Uterus (tissue), 4 donors: ENCODE data around the gene EIF3L. TPM values are rescaled to one million over a fixed set of nuclear protein-coding genes. Genes with fewer than 3 reads are reported as not detected.

Experiments used
- DNase-seq, 2 donors: peaks; one replicate each; pipeline ENCODE4 v3.0.0-alpha.2; 2019 to 2020
- H3K27ac ChIP-seq, 2 donors: fragments of 200-600 bp; sonication (generic); 1 replicate in 1 of 2; 2 replicates in 1 of 2; pipeline ENCODE4 v1.5.1; 2016 to 2018
- H3K27me3 ChIP-seq, 2 donors: fragments of 200-600 bp; sonication (generic); one replicate each; pipeline ENCODE4 v1.5.1; 2018 to 2019; ENCODE audit warnings: control low read depth in 1 of 2
- H3K36me3 ChIP-seq, 2 donors: fragments of 200-600 bp; sonication (generic); one replicate each; pipeline ENCODE4 v1.5.1; 2019; ENCODE audit warnings: control low read depth in 1 of 2
- H3K4me1 ChIP-seq, 2 donors: fragments of 200-600 bp; sonication (generic); one replicate each; pipeline ENCODE4 v1.5.1; 2018 to 2019; ENCODE audit warnings: control low read depth in 1 of 2
- H3K4me3 ChIP-seq, 2 donors: fragments of 200-600 bp; sonication (generic); 1 replicate in 1 of 2; 2 replicates in 1 of 2; pipeline ENCODE4 v1.5.1; 2018 to 2019; ENCODE audit warnings: mild to moderate bottlenecking in 1 of 2
- H3K9me3 ChIP-seq, 2 donors: fragments of 200-600 bp; sonication (generic); one replicate each; pipeline ENCODE4 v1.5.1; 2019; ENCODE audit warnings: control low read depth in 1 of 2
- POLR2A ChIP-seq, 2 donors: fragments of 450-650 bp; IDR thresholded peaks; one replicate each; pipeline ENCODE4 v1.6.1; 2016; ENCODE audit warnings: antibody characterized with exemption in 2 of 2, mild to moderate bottlenecking in 1 of 2, moderate library complexity in 1 of 2
- intact Hi-C: fragments of 100-400 bp; cut with DNase I; formaldehyde crosslinking; loops from one replicate; pipeline ENCODE4 v1.15.1; 2023; ENCODE audit warnings: low total_unique reads
- total RNA-seq, 4 donors: library from RNA; depleted of rRNA in 3 of 4; stranded (reverse); fragments of >200 nt in 3 of 4; gene quantifications; one replicate each; pipeline versions ENCODE4 v1.1.0 to v1.2.4, GENCODE V29; 2014 to 2023
- TF ChIP-seq, protein P1 (sequence below), 4 experiments: fragments of 200-600 bp in 2 of 4; fragments of 450-650 bp in 2 of 4; sonication (generic) in 2 of 4; IDR thresholded peaks; one replicate each; pipeline ENCODE4 v1.5.1; 2016 to 2019; ENCODE audit warnings: antibody characterized with exemption in 4 of 4, mild to moderate bottlenecking in 2 of 4, moderate library complexity in 1 of 4
- donor health status: DM: yes; HTN: yes; CAD: no.

Gene EIF3L
- total RNA-seq, 4 donors from 2014 or later: 290 to 559 (median 413) TPM

DNA sequence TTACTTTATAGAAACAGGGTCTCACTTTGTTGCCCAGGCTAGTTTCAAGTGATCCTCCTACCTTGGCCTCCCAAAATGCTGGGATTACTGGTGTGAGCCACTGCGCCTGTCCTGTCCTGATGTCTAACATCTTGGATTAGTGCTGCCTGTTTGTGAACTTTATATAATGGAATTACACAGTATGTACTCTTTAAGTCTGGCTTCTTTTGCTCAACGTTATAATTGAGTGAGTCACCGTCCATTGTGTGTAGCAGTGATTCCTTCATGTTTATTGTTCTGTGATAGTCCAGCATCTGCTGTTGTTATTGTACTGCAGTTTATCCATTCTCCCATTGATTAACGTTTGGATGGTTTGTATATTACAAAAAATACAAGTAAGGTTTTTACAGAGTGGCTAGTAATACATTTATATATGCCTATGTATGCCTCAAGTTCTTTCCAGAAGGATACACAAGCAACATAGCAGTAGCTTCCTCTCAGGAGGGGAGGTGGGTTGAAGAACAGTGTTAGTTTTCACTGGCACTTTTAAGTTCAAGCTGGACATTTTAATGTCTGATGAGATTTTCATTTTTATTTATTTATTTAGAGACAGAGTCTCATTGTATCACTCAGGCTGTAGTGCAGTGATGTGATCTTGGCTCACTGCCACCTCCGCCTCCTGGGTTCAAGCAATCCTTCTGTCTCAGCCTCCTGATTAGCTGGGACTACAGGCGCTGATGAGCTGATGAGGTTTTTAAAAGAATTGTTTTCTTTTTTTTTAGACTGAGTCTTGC, 31.6 kb downstream of the EIF3L start:
- H3K4me1 ChIP-seq: peaks cover 0 to 11% of the 10 kb centered on the region in 2 donors
- no peak for TF ChIP-seq POLR2A (IDR thresholded peaks at IDR 0.05)
- TF ChIP-seq, protein P1, sequence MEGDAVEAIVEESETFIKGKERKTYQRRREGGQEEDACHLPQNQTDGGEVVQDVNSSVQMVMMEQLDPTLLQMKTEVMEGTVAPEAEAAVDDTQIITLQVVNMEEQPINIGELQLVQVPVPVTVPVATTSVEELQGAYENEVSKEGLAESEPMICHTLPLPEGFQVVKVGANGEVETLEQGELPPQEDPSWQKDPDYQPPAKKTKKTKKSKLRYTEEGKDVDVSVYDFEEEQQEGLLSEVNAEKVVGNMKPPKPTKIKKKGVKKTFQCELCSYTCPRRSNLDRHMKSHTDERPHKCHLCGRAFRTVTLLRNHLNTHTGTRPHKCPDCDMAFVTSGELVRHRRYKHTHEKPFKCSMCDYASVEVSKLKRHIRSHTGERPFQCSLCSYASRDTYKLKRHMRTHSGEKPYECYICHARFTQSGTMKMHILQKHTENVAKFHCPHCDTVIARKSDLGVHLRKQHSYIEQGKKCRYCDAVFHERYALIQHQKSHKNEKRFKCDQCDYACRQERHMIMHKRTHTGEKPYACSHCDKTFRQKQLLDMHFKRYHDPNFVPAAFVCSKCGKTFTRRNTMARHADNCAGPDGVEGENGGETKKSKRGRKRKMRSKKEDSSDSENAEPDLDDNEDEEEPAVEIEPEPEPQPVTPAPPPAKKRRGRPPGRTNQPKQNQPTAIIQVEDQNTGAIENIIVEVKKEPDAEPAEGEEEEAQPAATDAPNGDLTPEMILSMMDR (IDR thresholded peaks at IDR 0.05): no peak
- H3K27me3 ChIP-seq: no peaks in the 10 kb centered on the region
- no peak overlapping the region for H3K4me3 ChIP-seq
- H3K9me3 ChIP-seq: no peaks in the 10 kb centered on the region
- intact Hi-C loops: no loop called here
- H3K27ac ChIP-seq: peak overlapping the region; percentile 48 to 60
- peak in 1 of 2 donors; percentile 46 for DNase-seq
- H3K36me3 ChIP-seq: no peaks in the 10 kb centered on the region

GRCh38 chr22:37884420-37884819, 35.2 kb downstream of the EIF3L start:
- H3K36me3 ChIP-seq: no peaks in the 10 kb centered on the region
- intact Hi-C loops: no loop called here
- H3K27ac ChIP-seq: peak overlapping the region; percentile 75 to 76

GRCh38 chr22:37887584-37888378, 38.6 kb downstream of the EIF3L start:
- Histone ChIP-seq H3K27me3 (no peaks in the 10 kb centered on the region), H3K27ac (peak overlapping the region; percentile 75 to 76), H3K9me3 (no peaks in the 10 kb centered on the region), H3K36me3 (no peaks in the 10 kb centered on the region), H3K4me3 (no peak overlapping the region), H3K4me1 (peaks cover 10 to 15% of the 10 kb centered on the region in 2 donors)
- peak; percentile 76 to 88 for DNase-seq
- intact Hi-C loops: no loop called here
- no peak for TF ChIP-seq POLR2A (IDR thresholded peaks at IDR 0.05)
- TF ChIP-seq, protein P1 (IDR thresholded peaks at IDR 0.05): peak; percentile 67 to 77 (median 71)

More at GRCh38 chr22:37884420-37884819, 35.2 kb downstream of the EIF3L start:
- peak; percentile 47 to 58 for DNase-seq
- TF ChIP-seq, protein P1 (IDR thresholded peaks at IDR 0.05): no peak
- TF ChIP-seq POLR2A (IDR thresholded peaks at IDR 0.05): no peak
- Histone ChIP-seq H3K4me3 (no peak overlapping the region), H3K27me3 (no peaks in the 10 kb centered on the region), H3K4me1 (peaks cover 8 to 13% of the 10 kb centered on the region in 2 donors), H3K9me3 (no peaks in the 10 kb centered on the region)

DNA sequence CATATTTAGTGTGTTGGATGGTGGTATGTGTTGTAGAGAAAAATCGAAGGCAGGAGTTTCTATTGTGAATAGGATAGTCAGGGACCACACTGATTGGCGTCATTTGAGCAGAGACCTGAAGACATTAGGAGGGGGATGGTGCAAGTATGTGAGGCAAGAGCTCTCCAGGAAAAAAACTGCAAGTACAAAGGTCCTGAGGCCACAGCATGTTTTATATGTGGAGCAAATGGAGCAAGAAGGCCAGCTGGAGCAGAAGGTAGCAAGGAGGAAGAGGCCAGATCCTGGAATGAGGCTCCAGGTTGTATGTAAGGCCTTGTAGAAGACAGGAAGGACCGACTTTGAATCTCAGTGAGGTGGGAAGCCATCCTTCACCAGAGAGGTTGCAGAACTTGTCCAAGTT, 42.7 kb downstream of the EIF3L start:
- Histone ChIP-seq H3K4me1 (peaks cover 11 to 16% of the 10 kb centered on the region in 2 donors), H3K9me3 (no peaks in the 10 kb centered on the region), H3K4me3 (no peak overlapping the region), H3K36me3 (no peaks in the 10 kb centered on the region), H3K27ac (peak overlapping the region; percentile 71 to 74), H3K27me3 (no peaks in the 10 kb centered on the region)
- TF ChIP-seq, protein P1 (IDR thresholded peaks at IDR 0.05): no peak
- no peak for TF ChIP-seq POLR2A (IDR thresholded peaks at IDR 0.05)
- intact Hi-C loops: no loop called here
- no peak for DNase-seq
